T-helper 1 cell treated with Interleukin-12 subunit alpha and Interleukin-12 subunit beta and Interleukin-4 antibody, amounts not matched to agents 30 μg/mL and 1 μg/mL, for 36 hours (primary cell): ENCODE data around the gene HMX1.

ENCODE experiments used
- H3K27ac Mint-ChIP-seq: one replicate; pipeline ENCODE4 v1.8.0; 2021; ENCODE audit warnings: mild to moderate bottlenecking, mixed read lengths
- H3K27me3 Mint-ChIP-seq: one replicate; pipeline ENCODE4 v1.8.0; 2021; ENCODE audit warnings: low read depth, mixed read lengths
- H3K36me3 Mint-ChIP-seq: one replicate; pipeline ENCODE4 v1.8.0; 2021; ENCODE audit warnings: low read depth, mixed read lengths
- H3K4me1 Mint-ChIP-seq: one replicate; pipeline ENCODE4 v1.8.0; 2021; ENCODE audit warnings: low read depth, mixed read lengths
- H3K4me3 Mint-ChIP-seq: one replicate; pipeline ENCODE4 v1.8.0; 2021; ENCODE audit warnings: mild to moderate bottlenecking, moderate library complexity, mixed read lengths
- H3K9me3 Mint-ChIP-seq: one replicate; pipeline ENCODE4 v1.8.0; 2021; ENCODE audit warnings: mixed read lengths

Gene HMX1

DNA sequence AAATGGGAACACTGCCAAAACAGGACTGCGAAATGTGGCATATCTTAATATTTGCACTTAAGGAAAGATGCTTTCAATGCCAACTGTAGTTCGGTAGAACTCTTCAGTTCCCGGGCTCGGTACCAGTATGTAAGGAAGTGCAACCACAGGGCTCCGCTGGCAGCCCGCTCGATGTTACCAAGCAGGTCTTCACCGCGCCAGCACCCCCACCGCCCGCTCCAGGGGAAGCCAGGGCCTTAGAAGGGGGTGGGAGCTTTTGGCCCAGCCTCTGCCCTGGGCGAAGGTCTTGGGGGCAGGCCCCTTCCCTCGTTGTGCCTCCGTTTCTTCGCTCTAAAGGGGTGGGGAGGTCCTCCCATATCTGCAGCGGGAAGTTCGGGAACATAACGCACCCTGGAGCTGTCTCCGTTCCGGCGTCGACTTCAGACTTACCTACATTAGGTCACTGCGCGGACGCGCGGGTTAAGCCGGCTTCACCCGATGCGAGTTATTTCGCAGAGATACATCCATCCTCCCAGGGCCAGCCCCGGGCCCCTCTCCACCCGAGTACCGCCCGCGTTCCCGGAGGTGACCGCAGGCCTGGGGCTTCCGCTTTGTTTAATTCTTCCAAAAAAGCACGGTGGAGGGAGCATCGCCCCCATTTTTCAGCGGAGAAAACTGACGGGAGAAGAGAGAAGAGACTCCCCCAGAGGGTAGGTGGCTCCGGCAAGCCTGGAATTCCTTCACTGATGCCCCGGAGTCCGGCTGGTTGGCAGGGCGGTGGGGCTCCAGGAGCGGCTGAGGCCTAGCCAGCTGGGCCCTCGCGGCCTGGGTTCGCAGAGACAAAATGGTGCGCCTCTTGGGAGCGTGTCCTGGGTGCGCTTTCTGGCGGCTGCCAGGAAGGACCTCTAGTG is 1.0 kb upstream of the HMX1 start:
- no peak overlapping the region for H3K4me3 Mint-ChIP-seq
- H3K9me3 Mint-ChIP-seq, result peaks cover 8% of the 10 kb centered on the region
- H3K27ac Mint-ChIP-seq, result no peak overlapping the region
- H3K4me1 Mint-ChIP-seq, result no peaks in the 10 kb centered on the region
- no peaks in the 10 kb centered on the region for H3K36me3 Mint-ChIP-seq
- H3K27me3 Mint-ChIP-seq, result peaks cover 74% of the 10 kb centered on the region

DNA sequence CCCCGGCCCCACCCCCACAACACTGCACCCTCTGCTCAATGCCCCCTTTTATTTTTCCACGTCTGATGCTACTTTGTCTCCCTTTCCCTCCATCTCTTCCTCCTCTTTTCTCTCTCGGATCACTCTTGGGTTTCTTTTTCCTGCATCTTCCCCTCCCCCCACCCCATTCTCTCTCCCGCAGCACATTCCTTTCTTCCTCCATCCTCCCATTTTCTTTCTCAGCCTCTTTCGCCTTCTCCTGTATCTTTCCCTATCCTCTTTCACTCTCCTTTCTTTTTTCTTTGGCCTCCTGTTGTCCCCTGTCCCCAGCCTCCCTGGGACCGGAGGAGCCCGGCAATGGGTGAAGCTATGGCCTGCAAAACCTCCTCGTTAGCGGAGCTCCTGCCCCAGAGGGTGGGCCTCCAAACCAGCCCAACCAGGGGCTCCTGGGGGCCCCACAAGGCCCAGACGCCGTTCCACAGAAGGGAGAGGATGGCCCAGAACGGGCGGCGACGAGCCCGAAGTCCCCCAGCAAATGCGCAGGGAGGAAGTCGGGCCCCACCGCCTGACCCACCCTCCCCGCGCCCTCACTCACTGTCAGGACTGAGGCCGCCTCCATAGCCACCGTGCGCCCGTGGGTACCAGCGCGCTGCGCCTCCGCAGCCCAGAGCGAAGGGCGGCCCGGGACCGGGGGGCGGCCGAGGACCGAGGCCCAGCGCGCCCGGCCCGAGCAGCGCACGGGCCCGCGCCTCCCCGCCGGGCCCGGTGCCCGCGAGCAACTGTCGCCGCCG is 807 bp downstream of the HMX1 start:
- no peak overlapping the region for H3K27ac Mint-ChIP-seq
- no peaks in the 10 kb centered on the region for H3K4me1 Mint-ChIP-seq
- H3K4me3 Mint-ChIP-seq, result no peak overlapping the region
- peaks cover 71% of the 10 kb centered on the region for H3K27me3 Mint-ChIP-seq
- H3K36me3 Mint-ChIP-seq, result no peaks in the 10 kb centered on the region
- H3K9me3 Mint-ChIP-seq, result peaks cover 8% of the 10 kb centered on the region

DNA sequence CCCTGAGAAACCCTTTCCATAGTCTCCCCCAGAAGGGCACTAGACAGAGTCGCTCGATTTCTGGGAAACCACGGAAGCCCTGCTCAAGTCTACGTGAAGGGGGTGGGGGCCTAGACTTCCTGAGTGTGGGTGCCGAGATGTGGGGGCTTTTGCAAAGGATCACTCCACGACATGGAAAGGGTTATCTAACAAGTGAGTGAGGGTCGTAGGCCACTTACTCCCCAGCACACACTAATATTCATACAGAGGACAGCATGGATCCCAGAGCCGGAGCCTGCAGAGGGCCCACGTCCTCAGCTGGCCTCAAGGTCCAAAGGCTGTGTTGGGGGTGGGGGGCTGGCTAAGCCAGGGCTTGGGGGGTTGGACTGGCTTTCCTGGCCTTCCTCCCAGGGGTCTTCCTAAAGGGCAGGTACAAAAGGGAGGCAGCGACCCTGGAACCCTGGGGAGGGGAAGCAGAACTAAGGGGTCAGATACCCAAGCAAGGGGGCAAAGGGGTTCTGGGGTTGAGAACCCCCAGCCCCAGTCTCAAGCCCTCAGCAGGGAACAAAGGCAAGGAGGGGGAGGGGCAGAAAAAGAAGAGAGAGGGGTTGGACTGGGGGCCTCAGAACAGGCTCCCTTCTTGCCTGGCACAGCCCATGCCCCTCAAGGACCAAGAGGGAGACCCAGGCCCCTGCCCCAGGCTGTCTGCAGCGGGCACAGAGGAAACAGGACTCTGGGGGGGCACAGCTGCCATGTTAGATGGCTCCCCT is 1.6 kb downstream of the HMX1 start:
- peaks cover 69% of the 10 kb centered on the region for H3K27me3 Mint-ChIP-seq
- H3K9me3 Mint-ChIP-seq, result peaks cover 5% of the 10 kb centered on the region
- no peak overlapping the region for H3K4me3 Mint-ChIP-seq
- H3K27ac Mint-ChIP-seq, result peak overlapping the region; percentile 41
- H3K36me3 Mint-ChIP-seq, result no peaks in the 10 kb centered on the region
- H3K4me1 Mint-ChIP-seq, result no peaks in the 10 kb centered on the region

DNA sequence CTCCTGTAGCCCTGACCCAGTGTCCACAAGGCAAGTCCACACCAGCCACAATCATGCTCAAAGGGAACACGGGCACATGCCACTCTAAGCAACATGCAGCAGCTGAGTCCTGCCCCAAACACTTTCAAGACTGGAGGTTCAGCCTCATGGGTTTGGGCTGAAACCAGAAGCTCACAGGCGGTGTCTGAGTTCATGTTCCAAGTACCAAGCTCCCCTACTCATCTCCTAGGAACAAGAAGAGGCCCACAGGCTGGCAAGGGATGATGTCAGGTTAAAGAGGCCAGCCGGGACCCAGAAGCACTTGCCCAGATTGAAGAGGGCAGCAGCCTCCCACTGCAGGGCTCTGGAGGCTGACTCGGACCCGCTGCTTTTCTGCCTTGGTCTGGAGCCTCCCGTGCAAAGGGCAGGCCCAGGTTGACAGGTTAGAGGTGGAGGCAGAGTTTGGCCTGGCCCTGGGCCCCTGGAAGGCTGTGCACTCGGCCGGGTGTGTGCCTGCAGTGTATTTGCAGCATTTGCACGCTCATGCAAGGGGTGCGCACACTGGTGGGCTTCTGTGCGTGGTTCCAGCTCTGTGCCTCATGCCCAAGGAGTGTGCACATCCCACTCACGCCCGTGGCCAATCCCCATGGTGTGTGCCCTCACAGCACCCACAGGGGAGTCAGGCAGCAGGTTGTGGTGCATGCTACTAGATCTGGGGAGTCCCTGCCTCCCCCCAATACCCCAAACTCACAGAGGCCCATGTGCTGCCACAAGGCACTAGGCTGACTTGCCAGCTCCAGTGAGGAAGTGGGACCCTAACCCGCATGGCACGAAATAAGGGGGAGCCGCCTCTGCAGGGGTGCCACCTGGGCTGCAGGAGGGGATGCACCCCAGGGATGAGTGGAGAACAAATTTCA is 2.4 kb downstream of the HMX1 start:
- H3K4me3 Mint-ChIP-seq, result no peak overlapping the region
- peaks cover 69% of the 10 kb centered on the region for H3K27me3 Mint-ChIP-seq
- H3K4me1 Mint-ChIP-seq, result no peaks in the 10 kb centered on the region
- no peaks in the 10 kb centered on the region for H3K36me3 Mint-ChIP-seq
- no peaks in the 10 kb centered on the region for H3K9me3 Mint-ChIP-seq
- no peak overlapping the region for H3K27ac Mint-ChIP-seq

DNA sequence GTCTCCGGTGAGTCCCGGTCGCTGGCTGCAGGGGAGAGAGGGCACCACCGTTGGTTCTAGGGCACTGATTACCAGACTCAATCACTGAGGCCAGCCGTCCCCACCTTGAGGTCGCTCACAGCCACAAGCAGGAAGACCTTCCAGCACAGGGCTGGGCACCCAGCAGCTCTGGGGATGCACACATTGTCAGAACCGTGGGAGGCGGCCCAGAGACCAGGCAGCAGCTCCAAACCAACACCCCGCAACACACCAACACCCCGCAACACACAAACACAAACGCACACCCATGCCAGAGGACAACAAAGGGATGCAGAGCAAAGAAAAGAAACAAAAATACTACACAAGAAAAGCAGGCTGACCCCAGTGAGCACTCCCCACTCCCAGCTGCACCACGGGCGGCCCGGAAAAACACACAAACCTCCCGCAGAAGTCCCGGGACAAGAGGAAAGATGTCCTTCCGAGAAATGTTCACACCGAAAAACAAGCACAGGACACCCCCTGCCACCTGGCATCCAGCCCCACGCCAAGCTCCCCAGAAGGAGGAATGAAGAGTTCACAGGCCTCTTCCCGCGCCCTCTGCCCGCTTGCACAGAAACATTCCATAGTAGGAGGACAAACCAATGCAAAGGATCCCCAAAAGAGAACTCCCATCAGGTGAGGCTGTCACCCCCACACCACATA is 3.2 kb downstream of the HMX1 start:
- no peaks in the 10 kb centered on the region for H3K36me3 Mint-ChIP-seq
- H3K27ac Mint-ChIP-seq, result no peak overlapping the region
- H3K4me3 Mint-ChIP-seq, result no peak overlapping the region
- H3K9me3 Mint-ChIP-seq, result no peaks in the 10 kb centered on the region
- no peaks in the 10 kb centered on the region for H3K4me1 Mint-ChIP-seq
- H3K27me3 Mint-ChIP-seq, result peaks cover 73% of the 10 kb centered on the region

DNA sequence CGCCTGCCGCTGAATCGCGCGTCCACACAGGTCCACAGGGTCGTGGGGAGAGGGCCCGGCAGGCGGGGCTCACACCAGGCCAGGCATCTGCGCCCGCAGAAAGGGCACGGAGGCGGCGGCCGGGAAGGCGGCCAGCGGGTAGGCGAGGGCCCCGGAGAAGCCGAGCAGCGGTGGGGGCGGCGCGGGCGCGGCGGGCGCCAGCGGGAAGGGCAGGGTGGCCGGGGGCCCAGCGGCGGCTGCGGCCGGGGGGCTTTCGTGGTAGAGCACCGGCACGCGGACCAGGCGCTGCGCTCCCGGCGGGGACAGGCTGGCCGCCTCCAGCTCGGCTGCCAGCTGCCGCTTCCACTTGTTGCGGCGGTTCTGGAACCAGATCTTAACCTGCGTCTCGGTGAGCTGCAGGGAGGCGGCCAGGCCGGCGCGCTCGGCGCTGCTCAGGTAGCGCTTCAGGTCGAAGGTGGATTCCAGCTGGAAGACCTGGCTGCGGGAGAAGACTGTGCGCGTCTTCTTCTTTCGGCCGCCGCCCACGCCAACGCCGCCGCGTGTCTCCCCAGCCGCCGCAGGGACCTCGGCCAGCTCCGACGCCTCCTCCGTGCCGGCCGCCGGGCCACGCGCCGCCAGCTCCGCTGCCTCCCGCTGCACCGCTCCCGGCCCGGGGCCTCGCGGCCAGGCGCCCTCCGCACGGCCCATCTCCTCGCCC is 3.9 kb downstream of the HMX1 start:
- no peaks in the 10 kb centered on the region for H3K36me3 Mint-ChIP-seq
- H3K4me3 Mint-ChIP-seq, result no peak overlapping the region
- H3K27me3 Mint-ChIP-seq, result peaks cover 69% of the 10 kb centered on the region
- no peaks in the 10 kb centered on the region for H3K9me3 Mint-ChIP-seq
- H3K27ac Mint-ChIP-seq, result no peak overlapping the region
- H3K4me1 Mint-ChIP-seq, result no peaks in the 10 kb centered on the region

DNA sequence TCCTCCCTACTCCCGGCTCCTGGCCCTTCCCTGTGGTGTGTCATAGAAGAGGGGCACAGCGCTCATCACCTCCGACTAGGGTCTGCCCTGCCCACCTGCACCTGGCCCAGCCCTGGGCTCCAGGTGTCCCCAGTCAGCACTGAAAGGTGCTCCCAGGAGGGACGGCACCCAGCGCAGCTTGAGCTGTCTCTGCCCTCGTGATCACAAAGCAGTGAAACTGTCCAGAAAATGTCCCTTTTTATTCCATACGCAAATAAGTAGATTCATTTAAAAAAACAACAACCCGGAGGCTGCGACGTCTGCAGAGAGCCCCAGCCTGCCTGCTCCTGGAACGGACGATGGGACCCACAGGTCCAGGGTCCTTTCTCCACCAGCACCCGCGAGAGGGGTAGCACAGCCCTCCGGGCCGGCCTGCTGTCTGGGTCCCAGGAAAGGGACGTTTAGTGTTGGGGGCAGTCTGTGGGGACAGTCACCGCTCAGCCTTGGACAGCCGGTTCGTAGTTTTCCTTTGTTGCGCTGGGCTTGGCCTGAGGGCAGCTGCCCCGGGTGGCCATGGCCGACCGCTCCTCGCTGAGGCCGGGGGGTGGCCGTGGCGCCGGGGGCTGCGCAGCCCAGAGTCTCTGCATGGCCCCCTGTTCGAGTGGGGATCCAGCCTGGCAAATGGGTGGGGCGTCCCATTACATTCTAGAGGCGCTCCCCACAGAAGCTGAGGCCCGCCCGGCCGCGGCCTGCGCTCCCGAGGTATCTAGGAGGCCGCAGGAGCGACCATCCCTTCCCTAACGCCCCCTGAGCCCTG is 4.6 kb downstream of the HMX1 start:
- Mint-ChIP-seq H3K4me3 (no peak overlapping the region), H3K27me3 (peaks cover 69% of the 10 kb centered on the region), H3K9me3 (no peaks in the 10 kb centered on the region), H3K4me1 (no peaks in the 10 kb centered on the region), H3K36me3 (no peaks in the 10 kb centered on the region), H3K27ac (no peak overlapping the region)

DNA sequence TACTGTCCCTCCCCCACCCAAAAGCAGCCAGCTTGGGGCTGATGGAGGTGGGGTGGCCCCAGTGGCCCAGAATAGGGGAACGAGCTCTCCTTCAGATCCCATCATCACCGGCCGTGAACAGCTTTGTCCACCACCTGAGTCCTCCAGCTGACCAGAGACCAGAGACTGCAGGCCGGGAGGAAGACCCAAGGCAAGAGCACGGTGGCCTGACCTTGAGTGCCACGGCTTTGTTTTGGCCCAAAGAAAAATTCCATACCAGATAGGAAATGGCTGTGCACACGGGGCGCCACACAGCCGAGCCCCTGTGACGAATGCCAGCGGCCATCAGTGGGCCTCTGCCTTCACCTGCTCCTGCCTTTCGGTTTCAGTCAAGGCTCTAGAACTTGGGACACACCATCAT is 5.2 kb downstream of the HMX1 start:
- Mint-ChIP-seq H3K4me1 (no peaks in the 10 kb centered on the region), H3K36me3 (no peaks in the 10 kb centered on the region), H3K27ac (no peak overlapping the region), H3K27me3 (peaks cover 68% of the 10 kb centered on the region), H3K9me3 (no peaks in the 10 kb centered on the region), H3K4me3 (no peak overlapping the region)

DNA sequence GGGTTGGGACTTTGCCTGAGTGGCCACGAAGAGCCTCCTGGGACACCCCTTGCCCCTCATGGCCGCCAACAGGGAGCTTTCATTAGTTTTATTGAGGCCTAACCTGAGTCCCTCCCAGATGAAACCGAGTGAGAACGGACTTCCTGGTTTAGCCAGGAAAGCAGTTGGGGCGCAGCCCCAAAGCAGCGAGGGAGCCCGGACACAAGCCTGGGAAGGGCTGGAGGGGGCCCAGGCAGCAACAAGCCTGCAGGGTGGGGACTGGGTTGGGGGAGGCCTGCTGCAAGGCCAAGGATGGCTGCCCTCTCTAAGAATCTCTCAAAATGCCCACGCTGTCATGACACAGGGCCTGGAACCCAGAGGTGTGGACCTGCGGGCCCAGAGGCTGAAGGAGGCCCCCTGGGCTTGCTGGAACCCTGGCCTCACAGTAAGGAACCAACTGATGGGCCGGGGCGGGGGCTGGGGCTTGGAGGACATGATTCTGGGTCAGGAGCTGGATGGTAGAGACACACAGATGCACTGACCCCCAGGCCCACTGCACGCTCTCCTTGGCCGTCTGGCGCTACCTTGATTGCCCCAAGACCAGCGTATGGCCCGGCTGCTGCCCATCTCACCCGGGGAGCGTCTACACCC is 5.8 kb downstream of the HMX1 start:
- Mint-ChIP-seq H3K27ac (no peak overlapping the region), H3K36me3 (no peaks in the 10 kb centered on the region), H3K9me3 (no peaks in the 10 kb centered on the region), H3K4me1 (no peaks in the 10 kb centered on the region), H3K4me3 (no peak overlapping the region), H3K27me3 (peaks cover 67% of the 10 kb centered on the region)

DNA sequence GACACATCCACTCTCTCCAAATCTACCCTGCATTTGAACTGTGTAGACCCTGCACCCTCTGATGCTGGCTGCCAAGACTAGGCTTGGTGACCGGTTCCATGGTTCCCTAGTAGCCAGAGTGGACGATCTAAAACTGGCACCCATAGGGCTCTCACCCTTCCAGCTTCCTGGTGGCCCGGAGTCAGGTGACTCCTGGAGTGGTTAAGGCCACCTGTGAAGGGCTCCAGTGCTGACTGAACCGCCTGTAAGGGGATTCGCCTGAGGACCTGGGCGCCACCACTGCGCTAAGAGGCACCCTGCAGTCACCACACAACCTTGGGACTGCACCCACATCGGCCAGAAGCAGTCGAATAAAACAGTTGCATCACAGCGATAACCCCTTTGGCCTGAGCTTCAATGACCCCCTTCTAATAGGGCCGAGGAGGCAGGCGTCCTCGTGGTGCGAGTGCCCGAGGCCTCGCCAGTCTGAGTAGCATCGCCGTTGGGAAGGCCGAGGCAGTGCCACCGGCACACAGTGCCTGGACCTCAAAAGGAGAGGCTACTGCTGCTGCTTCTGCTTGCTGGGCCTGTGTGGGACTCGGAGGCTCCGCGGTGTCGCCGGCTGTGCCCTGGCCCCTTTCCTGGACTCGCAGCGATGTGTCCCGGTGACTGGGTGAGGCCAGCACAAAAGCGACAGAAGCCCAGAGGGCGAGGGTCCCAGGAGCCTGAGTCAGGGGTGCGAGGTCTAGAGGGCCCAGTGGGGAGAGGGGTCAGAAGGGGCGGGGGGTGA is 6.5 kb downstream of the HMX1 start:
- H3K4me3 Mint-ChIP-seq, result no peak overlapping the region
- H3K9me3 Mint-ChIP-seq, result no peaks in the 10 kb centered on the region
- H3K36me3 Mint-ChIP-seq, result no peaks in the 10 kb centered on the region
- peaks cover 64% of the 10 kb centered on the region for H3K27me3 Mint-ChIP-seq
- H3K4me1 Mint-ChIP-seq, result no peaks in the 10 kb centered on the region
- no peak overlapping the region for H3K27ac Mint-ChIP-seq

DNA sequence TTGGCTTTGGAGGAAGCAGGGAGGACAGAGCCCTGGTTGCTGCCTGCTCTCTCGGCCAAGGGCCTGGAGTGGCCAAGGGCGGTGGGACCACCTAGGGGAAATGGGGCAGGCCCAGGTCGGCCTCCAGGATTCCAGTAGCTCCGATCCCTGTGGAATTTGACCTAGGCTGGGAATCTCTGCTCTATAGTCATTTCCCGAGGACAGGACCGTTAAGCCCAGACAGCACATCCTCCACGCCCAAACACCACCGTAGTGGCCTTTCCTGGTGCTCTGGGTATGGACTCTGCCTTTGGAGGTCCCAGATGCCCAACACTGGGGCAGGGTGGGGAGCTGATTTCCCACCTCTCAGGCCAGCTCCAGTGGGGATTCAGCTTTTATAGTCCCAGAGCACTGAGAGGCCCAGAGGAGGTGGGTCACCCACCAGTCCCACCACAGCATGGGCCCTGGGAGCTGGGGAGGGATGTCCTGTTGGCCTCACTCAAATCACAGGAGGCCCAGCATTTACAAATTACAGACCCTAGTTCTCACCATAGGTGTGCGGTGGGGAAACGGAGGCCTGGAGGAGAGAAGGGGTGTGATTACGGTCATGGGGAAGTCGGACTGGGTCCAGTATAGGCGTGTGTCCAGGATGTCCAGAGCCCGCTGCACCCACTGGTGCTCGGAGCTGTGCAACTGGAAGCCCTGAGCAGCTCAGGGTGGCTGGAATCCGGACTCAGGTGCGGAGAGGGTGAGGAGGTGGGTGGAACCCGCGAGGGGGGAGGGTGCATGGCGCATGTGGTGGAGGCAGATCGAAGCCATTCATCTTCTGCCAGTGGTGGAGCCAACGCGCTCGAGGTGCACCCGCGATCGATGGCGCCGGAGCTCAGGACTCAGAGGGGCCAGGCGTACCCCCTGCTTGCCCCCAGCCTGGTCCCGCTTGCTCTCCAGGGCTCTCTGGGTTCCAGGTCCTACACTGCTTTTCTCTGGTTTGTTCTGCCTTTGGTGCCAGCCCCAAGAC is 7.7 kb downstream of the HMX1 start:
- no peak overlapping the region for H3K27ac Mint-ChIP-seq

More for the DNA sequence above, 7.7 kb downstream of the HMX1 start:
- Mint-ChIP-seq H3K4me1 (no peaks in the 10 kb centered on the region), H3K9me3 (no peaks in the 10 kb centered on the region), H3K27me3 (peaks cover 63% of the 10 kb centered on the region), H3K4me3 (no peak overlapping the region), H3K36me3 (no peaks in the 10 kb centered on the region)
